NT2/D1 (cell line): ENCODE data around the gene MYO19.

ENCODE experiments used
- DNase-seq: peaks from one replicate; pipeline ENCODE4 v3.0.0-alpha.2; 2011; ENCODE audit warnings: low read depth, low spot score
- H3K27me3 ChIP-seq: 2 replicates; pipeline ENCODE4 v1.6.0; 2011; ENCODE audit warnings: mild to moderate bottlenecking; ENCODE audit not compliant: insufficient read length, insufficient read depth
- H3K36me3 ChIP-seq: 2 replicates; pipeline ENCODE4 v1.6.1; 2011; ENCODE audit warnings: mild to moderate bottlenecking, low read length, mixed read lengths; ENCODE audit not compliant: insufficient read depth, insufficient read length
- H3K4me1 ChIP-seq: 2 replicates; pipeline ENCODE4 v1.5.1; 2011; ENCODE audit not compliant: insufficient read depth, insufficient read length
- H3K4me3 ChIP-seq: 2 replicates; pipeline ENCODE4 v1.5.1; 2011; ENCODE audit warnings: low read depth; ENCODE audit not compliant: insufficient read length
- H3K9ac ChIP-seq: 2 replicates; pipeline ENCODE4 v1.6.0; 2011; ENCODE audit warnings: low read depth; ENCODE audit not compliant: insufficient read length
- H3K9me3 ChIP-seq: 2 replicates; pipeline ENCODE4 v1.5.1; 2011; ENCODE audit warnings: mild to moderate bottlenecking, low read length; ENCODE audit not compliant: insufficient read depth
- SUZ12 ChIP-seq: IDR thresholded peaks from 2 replicates; pipeline ENCODE4 v1.6.1; 2011; ENCODE audit not compliant: insufficient read length, insufficient read depth; ENCODE audit errors: extremely low read depth
- YY1 ChIP-seq: IDR thresholded peaks from 2 replicates; pipeline ENCODE4 v1.6.1; 2011; ENCODE audit not compliant: insufficient read length, insufficient read depth
- ZNF274 ChIP-seq: IDR thresholded peaks from 2 replicates; pipeline ENCODE4 v1.6.1; 2011; ENCODE audit warnings: mild to moderate bottlenecking, low read depth, low read length

The MYO19 gene

GRCh38 chr17:36544044-36544306 is 9.3 kb upstream of the MYO19 start:
- peak overlapping the region; percentile 91 for H3K4me3 ChIP-seq
- H3K9me3 ChIP-seq, result no peaks in the 10 kb centered on the region
- peak overlapping the region; percentile 89 for H3K9ac ChIP-seq
- no peaks in the 10 kb centered on the region for H3K4me1 ChIP-seq
- TF ChIP-seq YY1, result no peak
- TF ChIP-seq ZNF274, result no peak
- no peak for TF ChIP-seq SUZ12
- DNase-seq, result no peak
- peaks cover 18% of the 10 kb centered on the region for H3K36me3 ChIP-seq
- no peaks in the 10 kb centered on the region for H3K27me3 ChIP-seq

- Histone ChIP-seq H3K36me3 (peaks cover 26% of the 10 kb centered on the region), H3K9ac (no peak overlapping the region), H3K9me3 (no peaks in the 10 kb centered on the region), H3K27me3 (no peaks in the 10 kb centered on the region), H3K4me1 (no peaks in the 10 kb centered on the region), H3K4me3 (no peak overlapping the region)
- DNase-seq, result no peak
- no peak for TF ChIP-seq ZNF274
- TF ChIP-seq SUZ12, result no peak
- TF ChIP-seq YY1, result no peak
These were observed 8.1 kb upstream of the MYO19 start for GRCh38 chr17:36542755-36543154.

GRCh38 chr17:36540696-36541095 is 6.0 kb upstream of the MYO19 start:
- Histone ChIP-seq H3K27me3 (no peaks in the 10 kb centered on the region), H3K4me3 (no peak overlapping the region), H3K9me3 (no peaks in the 10 kb centered on the region), H3K36me3 (peaks cover 28% of the 10 kb centered on the region), H3K4me1 (peaks cover 2% of the 10 kb centered on the region), H3K9ac (no peak overlapping the region)
- no peak for DNase-seq
- TF ChIP-seq SUZ12 (no peak), ZNF274 (no peak), YY1 (no peak)

GRCh38 chr17:36535669-36536081 is 1.0 kb upstream of the MYO19 start:
- no peak for DNase-seq
- Histone ChIP-seq H3K4me1 (peaks cover 7% of the 10 kb centered on the region), H3K27me3 (no peaks in the 10 kb centered on the region), H3K9ac (peak overlapping the region; percentile 95), H3K36me3 (peaks cover 56% of the 10 kb centered on the region), H3K4me3 (peak overlapping the region; percentile 90), H3K9me3 (no peaks in the 10 kb centered on the region)
- no peak for TF ChIP-seq SUZ12
- TF ChIP-seq ZNF274, result no peak
- TF ChIP-seq YY1, result no peak

GRCh38 chr17:36533935-36534839 is 481 bp downstream of the MYO19 start:
- H3K27me3 ChIP-seq, result no peaks in the 10 kb centered on the region
- H3K4me3 ChIP-seq, result peak overlapping the region; percentile 90
- H3K4me1 ChIP-seq, result peaks cover 7% of the 10 kb centered on the region
- peaks cover 65% of the 10 kb centered on the region for H3K36me3 ChIP-seq
- H3K9me3 ChIP-seq, result no peaks in the 10 kb centered on the region
- H3K9ac ChIP-seq, result peak overlapping the region; percentile 98
- TF ChIP-seq ZNF274 (no peak), SUZ12 (no peak), YY1 (no peak)
- DNase-seq, result no peak

- TF ChIP-seq ZNF274 (no peak), SUZ12 (no peak), YY1 (no peak)
- no peak for DNase-seq
- H3K27me3 ChIP-seq, result no peaks in the 10 kb centered on the region
- H3K4me1 ChIP-seq, result peaks cover 7% of the 10 kb centered on the region
- peak overlapping the region; percentile 53 for H3K9ac ChIP-seq
- no peak overlapping the region for H3K4me3 ChIP-seq
- H3K9me3 ChIP-seq, result no peaks in the 10 kb centered on the region
- H3K36me3 ChIP-seq, result peaks cover 70% of the 10 kb centered on the region
These were observed 2.2 kb downstream of the MYO19 start for GRCh38 chr17:36532435-36532975.

GRCh38 chr17:36529121-36529520 is 5.5 kb downstream of the MYO19 start:
- no peak overlapping the region for H3K9ac ChIP-seq
- H3K9me3 ChIP-seq, result no peaks in the 10 kb centered on the region
- no peak for DNase-seq
- H3K36me3 ChIP-seq, result peaks cover 88% of the 10 kb centered on the region
- peaks cover 5% of the 10 kb centered on the region for H3K4me1 ChIP-seq
- no peak overlapping the region for H3K4me3 ChIP-seq
- no peaks in the 10 kb centered on the region for H3K27me3 ChIP-seq
- TF ChIP-seq SUZ12 (no peak), ZNF274 (no peak), YY1 (no peak)
